ENCODE measurements around the gene DUSP5.
"Not testable (repeated sequence)": the region's sequence is repeated elsewhere in the genome, so short reads cannot be mapped to it uniquely, and the experiment has no call there.

Gene DUSP5

DNA sequence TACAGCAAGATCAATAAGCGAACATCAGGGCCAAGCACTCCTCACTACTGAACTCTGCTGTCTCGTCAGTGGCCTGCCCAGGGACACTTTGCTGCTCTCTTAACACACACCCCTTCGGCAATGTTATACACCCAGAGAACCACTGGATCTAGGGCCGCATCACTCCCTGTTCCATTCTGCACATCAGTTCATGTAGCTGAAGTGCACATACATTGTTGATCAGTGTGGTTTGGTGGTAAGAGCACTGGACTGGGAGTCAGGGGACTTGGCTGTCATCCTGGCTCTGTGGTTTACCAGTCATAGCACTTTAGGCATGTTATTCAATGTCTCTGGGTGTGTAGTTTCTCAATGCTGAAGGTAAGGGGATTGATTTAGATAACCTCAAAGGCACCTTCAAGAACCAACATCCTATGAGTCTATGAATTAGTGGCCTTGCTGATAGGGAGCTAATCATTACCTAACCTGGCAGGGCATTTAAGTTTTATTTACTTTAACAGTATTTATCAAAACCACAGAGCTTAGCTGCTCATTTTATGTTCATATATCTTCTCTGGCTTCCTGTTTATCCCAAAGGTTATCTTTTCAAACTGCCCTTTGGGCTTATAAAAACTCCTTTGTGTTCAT, 24.8 kb downstream of the DUSP5 start:
- no peak for DNase-seq (ENCODE audit: low spot score)

GRCh38 chr10:110523736-110524135, 26.0 kb downstream of the DUSP5 start:
- no peak for DNase-seq (ENCODE audit: low spot score)

- DNase-seq (ENCODE audit: low spot score): no peak
Measured at GRCh38 chr10:110524179-110524858, 26.6 kb downstream of the DUSP5 start.

- DNase-seq (ENCODE audit: low spot score): no peak
Measured at GRCh38 chr10:110524859-110525232, 27.1 kb downstream of the DUSP5 start.

DNA sequence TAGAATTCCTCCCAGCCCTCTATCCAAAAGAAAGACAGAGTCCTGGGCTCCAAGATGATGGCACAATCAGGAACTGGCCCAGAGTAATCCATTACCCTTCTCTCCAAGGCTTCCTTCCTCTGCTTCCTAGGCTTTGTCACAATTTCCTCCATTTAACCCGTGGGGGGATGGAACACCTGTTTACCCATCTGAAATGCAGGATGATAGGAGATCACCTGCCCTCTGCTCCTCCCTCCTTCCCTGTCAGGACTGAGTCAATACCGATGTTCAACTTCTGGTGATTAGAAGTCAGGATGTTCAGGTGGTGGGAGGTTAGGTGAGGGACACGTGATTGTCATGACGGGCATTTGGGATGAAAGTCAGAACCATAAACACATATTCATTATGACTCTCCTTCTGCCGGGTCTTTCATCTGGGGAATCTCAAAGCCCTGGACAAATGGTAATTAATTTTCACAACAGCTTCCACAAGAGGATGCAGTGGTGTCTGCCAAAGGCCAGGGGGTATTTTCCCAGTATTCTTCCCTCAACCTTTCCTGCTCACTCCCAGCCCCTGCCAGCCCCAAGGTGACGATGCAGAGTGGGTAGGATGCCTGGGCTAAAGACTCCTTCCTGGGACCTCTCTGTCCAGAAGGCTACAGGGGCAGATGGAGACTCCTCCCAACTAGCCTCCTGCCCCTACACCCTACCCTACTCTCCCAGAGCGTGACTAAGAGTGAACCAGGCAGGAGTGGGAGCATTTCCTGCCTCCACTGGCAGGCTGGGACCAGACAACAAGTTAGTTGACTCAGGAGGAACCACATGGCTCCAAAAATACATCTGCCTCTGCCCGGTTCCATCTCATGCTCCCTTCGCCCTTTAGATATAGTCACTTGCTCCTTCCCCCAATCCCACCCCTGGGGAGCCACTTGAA, 27.9 kb downstream of the DUSP5 start:
- no peak for DNase-seq (ENCODE audit: low spot score)

DNA sequence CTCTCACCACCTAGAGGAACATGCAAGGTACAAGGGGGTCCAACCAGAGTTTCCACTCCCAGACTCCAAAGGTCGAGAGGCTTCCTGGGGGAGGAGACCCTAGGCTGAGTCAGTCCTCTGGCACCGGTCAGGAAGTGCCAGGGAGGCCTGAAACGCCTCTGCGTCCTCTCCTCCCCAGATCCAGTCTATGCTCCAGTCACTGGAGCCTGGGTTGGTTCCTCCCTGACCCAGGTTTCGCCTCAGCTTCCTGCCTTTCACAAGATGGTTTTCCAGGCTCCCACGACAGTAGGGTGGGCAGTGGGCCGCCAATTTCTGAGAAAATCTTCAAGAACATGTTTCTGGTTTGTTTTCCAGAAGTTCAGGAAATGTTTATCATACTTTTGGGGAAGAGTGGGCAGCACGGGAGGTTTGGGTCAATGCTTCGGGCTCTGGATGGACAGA, 30.0 kb downstream of the DUSP5 start:
- no peak for DNase-seq (ENCODE audit: low spot score)

- DNase-seq (ENCODE audit: low spot score): no peak
Measured at GRCh38 chr10:110528224-110528996, 30.7 kb downstream of the DUSP5 start.

DNA sequence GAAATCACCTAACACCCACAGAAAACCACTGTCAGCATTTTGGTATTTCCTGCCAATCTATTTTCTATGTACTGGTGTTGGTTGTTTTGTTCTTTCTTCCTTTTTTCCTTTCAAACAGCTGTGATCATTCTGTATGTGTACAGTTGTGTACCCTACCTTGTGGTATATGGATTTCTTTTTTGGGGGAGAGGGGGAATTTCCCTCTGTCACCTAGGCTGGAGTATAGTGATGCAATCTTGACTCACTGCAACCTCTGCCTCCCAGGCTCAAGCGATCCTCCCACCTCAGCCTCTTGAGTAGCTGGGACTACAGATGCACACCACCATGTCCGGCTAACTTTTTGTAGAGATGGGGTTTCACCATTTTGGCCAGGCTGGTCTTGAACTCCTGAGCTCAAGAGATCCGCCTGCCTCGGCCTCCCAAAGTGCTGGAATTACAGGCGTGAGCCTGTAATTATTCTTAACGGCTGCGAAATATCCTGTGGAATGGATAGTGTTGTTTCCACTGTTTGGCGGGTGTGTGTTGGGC, 31.4 kb downstream of the DUSP5 start:
- not testable (repeated sequence) for DNase-seq (ENCODE audit: low spot score)

DNA sequence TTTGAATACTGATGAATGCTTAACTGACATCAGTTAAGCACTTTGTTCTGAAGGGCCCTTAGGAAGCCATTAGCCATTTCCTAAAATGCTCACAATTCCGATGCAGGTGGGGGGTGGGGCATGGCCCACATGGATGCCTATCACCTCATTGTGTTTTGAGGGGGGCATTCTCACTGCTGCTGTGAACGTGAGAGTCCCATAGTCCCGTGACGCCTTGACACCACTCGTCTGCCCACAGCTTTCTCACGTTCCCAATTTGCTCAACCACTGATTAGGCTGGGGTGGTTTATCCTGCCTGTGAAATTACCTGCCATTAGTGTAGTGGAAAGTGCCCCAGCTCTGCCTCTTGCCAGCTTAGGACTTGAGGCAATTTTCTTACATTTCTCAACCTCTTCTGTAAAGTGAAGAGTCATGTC, 31.9 kb downstream of the DUSP5 start:
- DNase-seq (ENCODE audit: low spot score): no peak

DNA sequence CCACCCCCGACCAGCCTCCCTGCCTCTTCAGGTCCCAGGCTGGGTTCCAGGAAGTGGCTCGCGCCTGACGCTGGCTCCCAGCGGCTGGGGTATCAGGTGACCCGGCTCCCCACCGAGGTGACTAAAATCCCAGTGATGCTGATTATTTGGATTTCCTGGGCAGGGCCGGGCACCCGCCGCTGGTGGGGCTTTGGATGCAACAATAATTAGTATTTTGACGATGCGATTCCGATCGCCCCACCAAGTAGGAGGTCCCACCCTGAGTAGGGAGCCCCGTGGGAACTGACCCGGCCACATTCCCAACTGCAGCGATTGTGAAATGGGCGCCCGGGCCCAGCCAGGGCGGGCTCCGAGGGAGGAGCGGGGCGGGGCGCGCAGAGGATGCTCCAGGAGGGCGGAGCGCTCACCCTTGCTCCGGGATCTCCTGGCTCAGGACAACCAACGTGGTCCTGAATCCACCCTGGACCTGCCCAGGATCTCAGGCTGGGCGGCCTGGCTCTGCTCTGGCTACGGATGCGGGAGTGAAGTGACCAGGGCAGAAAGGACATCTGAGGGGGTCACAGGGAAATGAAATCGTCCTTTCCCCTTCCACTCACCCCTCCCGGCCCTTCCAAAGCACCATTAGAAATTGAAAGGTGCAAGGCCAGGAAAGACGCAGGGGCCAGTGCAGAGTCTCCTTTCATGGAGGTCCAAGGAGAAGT, 32.6 kb downstream of the DUSP5 start:
- no peak for DNase-seq (ENCODE audit: low spot score)

DNA sequence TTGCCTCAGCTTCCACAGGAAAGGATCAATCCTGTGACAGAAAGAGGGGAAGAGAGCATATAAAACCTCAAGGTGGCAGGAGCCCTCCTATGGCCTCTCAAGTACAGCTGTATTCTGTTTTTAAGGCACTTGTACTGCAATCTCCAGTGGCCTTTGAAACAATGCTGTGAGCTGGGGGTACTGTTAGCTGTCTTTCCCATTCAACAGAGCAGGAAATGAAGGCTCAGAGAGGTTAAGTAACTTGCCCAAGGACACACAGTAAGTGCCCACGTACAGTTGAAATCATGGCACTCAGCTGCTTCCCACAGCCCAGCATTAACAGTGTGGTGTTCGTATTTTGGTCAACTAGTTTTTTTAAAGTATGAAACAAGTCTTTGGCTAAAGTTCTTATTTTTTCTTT, 34.0 kb downstream of the DUSP5 start:
- DNase-seq (ENCODE audit: low spot score): no peak

DNA sequence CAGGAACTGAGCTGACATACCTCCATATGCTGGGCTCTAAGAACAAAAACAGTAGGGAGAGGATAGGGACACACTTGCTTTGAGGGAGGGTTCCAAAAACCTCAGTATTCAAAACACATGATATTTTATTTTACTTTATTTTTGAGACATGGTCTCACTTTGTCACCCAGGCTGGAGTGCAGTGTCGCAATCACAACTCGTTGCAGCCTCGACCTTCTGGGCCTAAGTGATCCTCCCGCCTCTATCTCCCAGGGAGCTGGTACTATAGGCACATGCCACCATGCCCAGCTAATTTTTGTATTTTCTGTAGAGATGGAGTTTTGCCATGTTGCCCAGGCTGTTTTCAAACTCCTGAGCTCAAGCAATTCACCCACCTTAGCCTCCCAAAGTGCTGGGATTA, 34.9 kb downstream of the DUSP5 start:
- DNase-seq (ENCODE audit: low spot score): not testable (repeated sequence)

DNA sequence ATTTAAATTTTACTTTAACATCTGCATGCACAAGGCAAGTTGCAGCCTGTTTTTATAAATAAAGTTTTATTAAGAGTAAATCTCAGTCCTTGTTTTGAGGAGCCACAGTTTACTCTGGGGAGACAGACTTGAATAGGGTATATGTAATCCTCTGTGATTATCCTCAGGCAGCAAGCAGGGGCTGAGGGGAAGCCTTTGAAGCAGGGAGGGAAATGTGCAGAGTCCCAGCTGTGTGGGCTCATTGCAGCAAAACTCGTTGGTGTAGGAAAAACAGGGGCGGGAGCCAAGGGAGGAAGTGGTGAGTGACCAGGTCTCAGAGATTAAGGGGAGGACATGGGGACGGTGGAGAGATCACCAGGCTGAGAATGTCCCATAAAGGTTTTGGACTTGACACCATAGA, 35.4 kb downstream of the DUSP5 start:
- no peak for DNase-seq (ENCODE audit: low spot score)

- DNase-seq (ENCODE audit: low spot score): no peak
Measured at GRCh38 chr10:110534571-110534970, 36.9 kb downstream of the DUSP5 start.

DNA sequence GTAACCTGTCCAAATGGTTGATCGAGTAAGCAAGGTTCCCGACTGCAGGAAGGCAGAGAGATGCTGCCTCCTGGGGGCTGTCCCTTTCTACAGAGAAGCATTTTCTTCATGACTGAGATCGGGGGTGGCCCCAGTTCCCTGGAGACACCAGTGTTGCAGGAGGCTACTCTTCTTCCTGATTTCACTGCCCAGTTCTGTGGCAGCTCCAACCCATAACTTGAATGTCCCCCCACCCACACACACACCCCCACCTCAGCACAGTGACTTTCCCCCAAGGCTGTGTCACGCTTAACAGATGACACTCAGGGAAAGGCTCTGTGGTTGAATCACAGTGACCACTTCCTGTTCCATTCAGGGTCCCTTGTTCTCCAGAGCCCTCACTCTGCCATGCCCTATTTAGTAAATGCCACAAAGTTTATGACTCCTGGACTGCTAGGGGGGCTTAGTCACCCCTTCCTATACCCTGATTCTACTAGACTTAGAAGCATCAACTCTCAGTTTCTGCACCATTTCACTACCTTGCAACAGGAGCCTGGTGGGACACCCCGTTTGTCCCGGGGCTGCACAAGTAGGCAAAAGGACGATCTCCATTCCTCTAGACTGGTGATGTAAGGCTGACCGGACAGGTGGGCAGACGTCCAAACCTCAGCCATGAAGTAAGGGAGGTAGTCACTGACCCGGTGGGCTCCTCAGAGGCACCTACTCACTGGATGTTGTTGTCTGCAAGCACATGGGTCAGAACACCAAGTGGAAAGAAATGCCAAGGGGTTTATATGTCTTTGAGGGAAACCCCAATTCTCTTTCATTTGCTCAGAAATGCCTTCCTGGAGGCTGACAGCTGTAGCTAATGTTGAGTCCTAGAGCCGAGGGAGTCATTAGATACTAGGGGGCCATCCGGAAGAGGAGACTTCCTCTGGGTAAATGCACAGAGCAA, 38.5 kb downstream of the DUSP5 start:
- no peak for DNase-seq (ENCODE audit: low spot score)

DNA sequence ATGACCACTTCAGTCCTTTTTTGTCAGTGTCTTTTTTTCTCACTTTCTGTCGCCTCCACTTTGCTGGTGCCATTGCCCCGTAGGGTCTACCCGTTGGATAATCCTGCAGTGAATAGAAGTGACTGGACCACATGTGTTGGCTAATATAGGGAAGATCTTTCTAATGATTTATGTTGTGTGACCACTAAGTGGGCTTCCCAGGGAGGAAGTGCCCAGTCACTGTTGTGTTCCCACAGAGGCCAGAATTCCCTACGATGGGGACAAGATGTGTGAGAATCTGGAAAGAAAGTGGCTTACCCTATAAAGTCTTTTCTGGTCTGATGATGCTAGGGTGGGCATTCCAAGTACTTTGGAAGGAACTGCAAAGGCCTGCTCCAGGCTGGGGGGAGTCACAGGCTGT, 41.4 kb downstream of the DUSP5 start:
- no peak for DNase-seq (ENCODE audit: low spot score)

DNA sequence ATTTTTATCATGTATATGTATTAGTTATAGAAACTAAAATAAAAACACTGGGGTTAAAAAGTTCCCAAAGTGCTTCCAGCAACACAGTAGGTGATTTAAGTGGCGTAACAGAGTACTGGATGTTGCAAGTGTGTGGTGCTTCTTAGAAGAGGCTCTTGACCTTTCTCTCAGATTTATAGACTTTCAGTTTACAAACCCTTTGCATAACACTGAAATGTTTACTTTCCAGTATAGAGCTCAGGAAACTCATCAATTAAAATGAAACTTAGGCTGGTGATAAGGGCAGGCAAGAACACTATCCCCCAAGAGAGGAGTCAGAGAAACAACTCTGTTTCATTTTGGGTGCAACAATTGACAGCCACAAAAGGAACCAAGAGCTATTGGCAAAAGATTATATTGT, 42.3 kb downstream of the DUSP5 start:
- DNase-seq (ENCODE audit: low spot score): no peak

DNA sequence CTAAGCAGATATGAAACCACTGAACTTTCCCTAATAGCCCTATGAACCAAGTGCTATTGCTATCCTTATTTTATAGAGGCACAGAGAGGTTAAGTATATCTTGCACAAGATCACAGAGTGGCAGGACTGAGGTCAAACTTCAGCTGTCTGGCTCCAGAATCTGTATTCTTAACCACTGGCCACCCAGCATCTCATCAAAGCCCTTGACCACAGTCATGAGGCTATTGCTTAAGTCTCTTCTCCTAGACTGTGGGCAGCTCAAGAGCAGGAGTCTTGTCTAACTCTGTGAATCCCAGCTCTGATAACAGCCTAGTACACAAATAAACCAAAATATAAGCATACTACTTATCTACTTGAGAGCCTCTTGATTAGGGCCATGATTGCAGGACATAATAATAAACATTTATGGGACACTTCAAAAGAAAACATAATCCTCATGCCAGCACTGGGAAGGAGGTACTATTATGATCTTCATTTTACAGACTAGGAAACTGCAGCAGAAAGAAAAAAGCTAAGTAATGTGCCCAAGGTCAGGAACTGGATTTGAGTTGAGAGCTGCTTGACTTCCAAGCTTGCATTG, 47.3 kb downstream of the DUSP5 start:
- DNase-seq (ENCODE audit: low spot score): no peak

DNA sequence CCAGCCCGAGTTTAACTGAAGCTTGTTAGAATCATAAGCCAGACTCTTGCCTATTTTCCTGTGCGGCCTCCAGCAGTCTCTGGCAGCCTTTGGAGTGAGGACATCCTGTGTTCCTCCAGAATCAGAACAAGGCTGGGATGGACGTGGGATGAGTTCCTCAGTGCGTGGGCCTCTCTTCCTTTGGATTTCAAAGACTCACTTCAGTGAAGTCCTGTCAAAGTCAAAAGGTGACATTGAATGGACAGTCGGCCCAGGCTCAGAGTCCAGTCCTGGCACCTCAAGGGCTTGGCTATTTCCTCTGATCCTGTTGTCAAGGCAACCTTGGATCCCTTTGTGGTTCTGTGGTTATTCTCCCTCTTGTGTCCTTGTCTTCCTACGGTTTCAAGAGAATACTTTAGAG, 48.4 kb downstream of the DUSP5 start:
- DNase-seq (ENCODE audit: low spot score): no peak

All from putamen (tissue), 1 donor.